GM12878 (cell line): ENCODE data around the gene PLXNC1. TPM values are rescaled to one million over a fixed set of nuclear protein-coding genes. Genes with fewer than 3 reads are reported as not detected.
A peak's percentile ranks its signal among the peaks of the same experiment; 100 is the strongest.

Experiments
- ATAC-seq: fragments of 200-7000 bp; cut with Tn5 transposase; 3 replicates; pipeline ENCODE4 v1.9.1; 2020; ENCODE audit warnings: mild to moderate bottlenecking, moderate library complexity
- BruUV-seq: library from RNA; stranded (reverse); fragments of 400-500 nt; replicated peaks from 2 replicates; lab custom pipeline; 2021; lab: Mats Ljungman, UMichigan
- CTCF ChIA-PET: fragments of 300-600 bp; sonication (Branson Sonifier 250); formaldehyde crosslinking; extraction: SDS; loops from one replicate; lab custom pipeline; 2021; ENCODE audit warnings: inconsistent platforms; lab: Yijun Ruan, JAX
- POLR2A ChIA-PET: fragments of 350-600 bp; formaldehyde crosslinking; extraction: SDS; loops from one replicate; lab custom pipeline; 2021; ENCODE audit warnings: inconsistent platforms; lab: Charles Lee
- RAD21 ChIA-PET: fragments of 300-600 bp; sonication (Branson Sonifier 250); formaldehyde crosslinking; loops from one replicate; lab custom pipeline; 2023; ENCODE audit warnings: antibody characterized with exemption; ENCODE audit not compliant: unreplicated experiment; lab: Charles Lee
- SMC1A ChIA-PET: fragments of 300-600 bp; sonication (Branson Sonifier 250); formaldehyde crosslinking; loops from one replicate; lab custom pipeline; 2023; ENCODE audit not compliant: unreplicated experiment, uncharacterized antibody; lab: Charles Lee
- DNase-seq: peaks from one replicate; pipeline ENCODE4 v3.0.0-alpha.2; 2011; ENCODE audit warnings: low read depth, low spot score
- FAIRE-seq: peaks from 3 replicates; lab custom pipeline; 2011; peaks lifted over from hg19 to GRCh38; lab: Jason Lieb, UNC
- H2AFZ ChIP-seq: 2 replicates; pipeline ENCODE4 v1.6.0; 2011; ENCODE audit warnings: low read depth, low read length, control low read depth; ENCODE audit not compliant: control insufficient read depth
- H3K27ac ChIP-seq: 2 replicates; pipeline ENCODE4 v1.5.1; 2011; ENCODE audit warnings: control low read depth; ENCODE audit not compliant: control insufficient read depth, insufficient read depth
- H3K27me3 ChIP-seq, 2 experiments: replicated peaks in 1 of 2; 2 replicates each; pipeline versions ENCODE4 v1.6.0 to v1.6.1; 2011; ENCODE audit warnings: low read length in 1 of 2; ENCODE audit not compliant: control insufficient read depth in 2 of 2, insufficient read depth in 2 of 2
- H3K36me3 ChIP-seq, 2 experiments: 2 replicates each; pipeline ENCODE4 v1.5.1; 2011; ENCODE audit warnings: low read length in 1 of 2; ENCODE audit not compliant: control insufficient read depth in 2 of 2, insufficient read depth in 2 of 2
- H3K4me1 ChIP-seq: 2 replicates; pipeline ENCODE4 v1.6.1; 2011; ENCODE audit warnings: mild to moderate bottlenecking, low read length, moderate library complexity, mixed read lengths; ENCODE audit not compliant: control insufficient read depth, insufficient read depth
- H3K4me2 ChIP-seq: 2 replicates; pipeline ENCODE4 v1.6.0; 2011; ENCODE audit warnings: control low read depth; ENCODE audit not compliant: control insufficient read depth, insufficient read depth
- H3K4me3 ChIP-seq: fragments of 200-600 bp; sonication (generic); 2 replicates; pipeline ENCODE4 v1.5.1; 2016
- H3K79me2 ChIP-seq: 2 replicates; pipeline ENCODE4 v1.6.0; 2011; ENCODE audit warnings: low read length; ENCODE audit not compliant: control insufficient read depth, insufficient read depth
- H3K9ac ChIP-seq: 2 replicates; pipeline ENCODE4 v1.8.0; 2011; ENCODE audit warnings: low read length, control low read depth, mixed read lengths; ENCODE audit not compliant: control insufficient read depth, insufficient read depth
- H3K9me3 ChIP-seq: replicated peaks from 3 replicates; pipeline ENCODE4 v1.5.1; 2011; ENCODE audit warnings: mild to moderate bottlenecking, low read length; ENCODE audit not compliant: control insufficient read depth, insufficient read depth
- H4K20me1 ChIP-seq: 2 replicates; pipeline ENCODE4 v1.6.0; 2011; ENCODE audit not compliant: control insufficient read depth, insufficient read depth
- BRCA1 ChIP-seq: IDR thresholded peaks from 2 replicates; pipeline ENCODE4 v1.6.1; 2011; ENCODE audit warnings: low read depth, low read length, improper control_type of control experiment
- CBFB ChIP-seq: IDR thresholded peaks from 2 replicates; pipeline ENCODE4 v1.6.1; 2016; ENCODE audit warnings: antibody characterized with exemption, low read depth
- CHD2 ChIP-seq: IDR thresholded peaks from 2 replicates; pipeline ENCODE4 v1.6.1; 2011; ENCODE audit warnings: low read depth, low read length, improper control_type of control experiment, borderline replicate concordance
- EGR1 ChIP-seq, 2 experiments: IDR thresholded peaks; 1 replicate in 1 of 2; 2 replicates in 1 of 2; pipeline ENCODE4 v1.6.1; 2011 to 2012; ENCODE audit warnings: low read depth in 2 of 2, low read length in 2 of 2, borderline replicate concordance in 1 of 2, mild to moderate bottlenecking in 1 of 2, moderate library complexity in 1 of 2
- EZH2 ChIP-seq: IDR thresholded peaks from 2 replicates; pipeline ENCODE4 v1.6.1; 2012; ENCODE audit warnings: low read depth, mild to moderate bottlenecking, control low read depth, inconsistent platforms, low read length, borderline replicate concordance; ENCODE audit not compliant: control insufficient read depth
- FOS ChIP-seq: IDR thresholded peaks from 3 replicates; pipeline ENCODE4 v1.6.1; 2011; ENCODE audit warnings: borderline replicate concordance; ENCODE audit not compliant: insufficient read length; ENCODE audit errors: extremely low read depth
- NR2C2 ChIP-seq: IDR thresholded peaks from 2 replicates; pipeline ENCODE4 v1.6.1; 2011; ENCODE audit warnings: borderline replicate concordance, low read depth; ENCODE audit not compliant: control insufficient read depth, insufficient read length
- PAX5 ChIP-seq: IDR thresholded peaks from 2 replicates; pipeline ENCODE4 v1.6.1; 2011; ENCODE audit warnings: low read depth, low read length, borderline replicate concordance
- POLR2A ChIP-seq: IDR thresholded peaks from 2 replicates; pipeline ENCODE4 v1.6.1; 2011; ENCODE audit warnings: low read depth, mild to moderate bottlenecking, low read length
- RBBP5 ChIP-seq: fragments of 200-600 bp; sonication (generic); conservative IDR thresholded peaks from 2 replicates; pipeline ENCODE4 v1.6.1; 2016
- SIN3A ChIP-seq: IDR thresholded peaks from 2 replicates; pipeline ENCODE4 v1.6.1; 2012; ENCODE audit warnings: low read depth, low read length, improper control_type of control experiment
- TCF7 ChIP-seq: IDR thresholded peaks from 2 replicates; pipeline ENCODE4 v1.6.1; 2014; ENCODE audit warnings: antibody characterized with exemption, borderline replicate concordance
- YBX1 ChIP-seq: fragments of 450-650 bp; IDR thresholded peaks from 2 replicates; pipeline ENCODE4 v1.6.1; 2016; ENCODE audit warnings: antibody characterized with exemption
- ZSCAN29 ChIP-seq: fragments of 450-650 bp; IDR thresholded peaks from 2 replicates; pipeline ENCODE4 v1.6.1; 2017; ENCODE audit warnings: mild to moderate bottlenecking, moderate library complexity
- ZZZ3 ChIP-seq: IDR thresholded peaks from 2 replicates; pipeline ENCODE4 v1.6.1; 2011; ENCODE audit warnings: low read depth; ENCODE audit not compliant: control insufficient read depth, insufficient read length
- WGBS: methylation state at CpG from one replicate; pipeline ENCODE4 v1.1.6; 2016; ENCODE audit warnings: low lambda C conversion rate; ENCODE audit not compliant: insufficient replicate concordance, insufficient coverage; ENCODE audit errors: missing lambda C conversion rate; 5-methylcytosine and 5-hydroxymethylcytosine counted together
- in situ Hi-C: fragments of 300-500 bp; cut with MboI; formaldehyde crosslinking; loops from 9 replicates; pipeline ENCODE4 v1.14.3; 2018; ENCODE audit warnings: mixed read lengths
- intact Hi-C: fragments of 100-400 bp; cut with micrococcal nuclease; formaldehyde crosslinking; loops from one replicate; pipeline ENCODE4 v1.14.2; 2022; ENCODE audit not compliant: unreplicated experiment
- polyA plus RNA-seq, 11 experiments: library from polyadenylated mRNA; depleted of rRNA in 4 of 11; unstranded in 6 of 11; stranded (reverse) in 5 of 11; fragments of >200 nt; fragmentation: Nextera tagmentation in 4 of 11; fragmentation: Illumina TruSeq in 1 of 11; extraction: Ambion mirVana in 4 of 11; extraction: Trizol in 1 of 11; gene quantifications; 1 replicate in 1 of 11; 2 replicates in 10 of 11; pipeline versions ENCODE4 v1.2.1 to v1.2.3, GENCODE V29; 2011 to 2016; ENCODE audit warnings: inconsistent platforms in 2 of 11, missing spikeins in 2 of 11, low read depth in 1 of 11
- total RNA-seq, 4 experiments: library from RNA; depleted of rRNA in 3 of 4; stranded (reverse); fragments of >200 nt in 3 of 4; fragmentation: Illumina TruSeq in 1 of 4; extraction: Trizol in 1 of 4; gene quantifications; 2 replicates each; pipeline versions ENCODE4 v1.2.1 to v1.2.3, GENCODE V29; 2013 to 2021
- TF ChIP-seq, protein P1 (sequence below): IDR thresholded peaks from 2 replicates; pipeline ENCODE4 v1.6.1; 2012; ENCODE audit warnings: low read depth, low read length, improper control_type of control experiment

PLXNC1 gene
- total and polyA plus RNA-seq, 10 of the 15 experiments (the other 5 are each of a cell fraction or from before 2014, with no cell fraction given) = 5.2 to 41.2 (median 24.6) TPM

DNA sequence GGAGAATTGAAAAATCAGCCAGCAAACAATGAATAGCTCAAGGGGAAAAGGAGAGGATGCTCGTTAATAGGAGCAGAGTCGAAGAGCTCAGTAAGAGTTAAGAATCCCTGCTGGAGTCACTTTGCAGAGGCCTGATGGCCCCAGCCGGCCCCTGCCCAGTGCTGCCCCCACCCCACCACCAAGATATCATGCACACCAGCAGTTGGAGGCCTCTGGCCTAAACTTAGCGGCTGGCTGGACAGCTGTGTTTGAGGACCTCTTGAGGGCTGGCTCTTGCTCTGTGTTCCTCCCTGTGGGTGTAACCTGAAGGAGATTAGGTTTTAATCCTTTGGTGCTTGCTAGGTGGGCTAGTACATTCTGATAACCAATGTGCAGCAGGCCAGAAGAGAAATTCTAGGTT is 142.0 kb downstream of the PLXNC1 start:
- Histone ChIP-seq H4K20me1 (no peaks in the 10 kb centered on the region), H3K4me1 (no peaks in the 10 kb centered on the region), H3K79me2 (no peaks in the 10 kb centered on the region), H2AFZ (no peak overlapping the region), H3K27ac (no peak overlapping the region), H3K9me3 (no peaks in the 10 kb centered on the region), H3K27me3 (no peaks in the 10 kb centered on the region), H3K9ac (no peak overlapping the region), H3K4me3 (no peak overlapping the region), H3K36me3 (peaks cover 2 to 14% of the 10 kb centered on the region in 2 experiments; a peak in 3 of 4 replicates), H3K4me2 (no peak overlapping the region)
- in situ Hi-C loops (no loop called here), intact Hi-C loops (no loop called here)
- WGBS = 98% methylated on average over 4 of the region's 4 CpGs
- POLR2A ChIA-PET = interaction anchor here (1.0 kb wide), 1 partner anchor 14 kb away, joined by 4 read pairs; no protein-coding TSS in a partner anchor
- RAD21 ChIA-PET = interaction anchor here (0.9 kb wide), 1 partner anchor 20 kb away, joined by 4 read pairs; no protein-coding TSS in a partner anchor
- BruUV-seq = no TSS peak
- FAIRE-seq (no peak), ATAC-seq (peak; percentile 21; the same call in 1 of the 3 replicates), DNase-seq (no peak)
- TF ChIP-seq, protein P1, sequence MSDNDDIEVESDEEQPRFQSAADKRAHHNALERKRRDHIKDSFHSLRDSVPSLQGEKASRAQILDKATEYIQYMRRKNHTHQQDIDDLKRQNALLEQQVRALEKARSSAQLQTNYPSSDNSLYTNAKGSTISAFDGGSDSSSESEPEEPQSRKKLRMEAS = no peak
- TF ChIP-seq CHD2 (no peak), PAX5 (no peak), BRCA1 (no peak), TCF7 (no peak), POLR2A (no peak), ZZZ3 (no peak), CBFB (no peak), FOS (no peak), EZH2 (no peak), ZSCAN29 (no peak), NR2C2 (no peak), RBBP5 (no peak), SIN3A (no peak), YBX1 (no peak), EGR1 (IDR thresholded peaks at IDR 0.05; ENCODE audit: borderline replicate concordance in 1 of 2, low read depth in 2 of 2, low read length in 2 of 2) (no peak)
- CTCF ChIA-PET = interaction anchor here (0.6 to 1.6 kb wide), 5 partner anchors 8 to 134 kb away, joined by 3 to 6 read pairs (median 4); no protein-coding TSS in a partner anchor
- SMC1A ChIA-PET = interaction anchor here (0.6 to 2.2 kb wide), 9 partner anchors 14 to 164 kb away, joined by 3 to 11 read pairs (median 4); no protein-coding TSS in a partner anchor
